Measurements from ENCODE around the gene SLC10A6. TPM values are rescaled to one million over a fixed set of nuclear protein-coding genes. Genes with fewer than 3 reads are reported as not detected.
A peak's percentile ranks its signal among the peaks of the same experiment; 100 is the strongest.

SLC10A6 gene
- total and polyA plus RNA-seq, 9 donors = 0.05 to 0.72 (median 0.27) TPM; not detected in 4

DNA sequence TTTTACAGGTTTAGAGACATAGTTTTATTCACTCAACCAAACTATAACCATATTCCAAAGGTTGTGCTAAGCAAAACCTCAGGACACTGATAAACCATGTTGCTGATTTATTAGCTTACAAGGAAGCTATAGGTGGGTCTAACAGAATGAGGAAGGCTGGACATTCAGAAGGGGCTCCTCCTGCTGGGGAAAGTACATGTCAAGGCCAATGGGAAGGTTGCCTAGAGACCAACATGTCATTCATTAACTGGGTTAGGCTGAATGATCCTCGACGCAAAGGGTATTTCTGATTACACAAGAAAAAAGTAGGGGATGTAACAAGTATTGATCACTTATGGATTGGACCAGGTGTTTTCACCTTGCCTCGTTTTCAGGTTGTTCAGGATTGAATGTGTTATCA lies 30.3 kb downstream of the SLC10A6 start:
- H3K27me3 ChIP-seq = no peaks in the 10 kb centered on the region
- no peak overlapping the region for H3K4me3 ChIP-seq
- no peaks in the 10 kb centered on the region for H3K9me3 ChIP-seq
- TF ChIP-seq POLR2A (IDR thresholded peaks at IDR 0.05) (no peak), EP300 (IDR thresholded peaks at IDR 0.05) (no peak)
- TF ChIP-seq, protein P1, sequence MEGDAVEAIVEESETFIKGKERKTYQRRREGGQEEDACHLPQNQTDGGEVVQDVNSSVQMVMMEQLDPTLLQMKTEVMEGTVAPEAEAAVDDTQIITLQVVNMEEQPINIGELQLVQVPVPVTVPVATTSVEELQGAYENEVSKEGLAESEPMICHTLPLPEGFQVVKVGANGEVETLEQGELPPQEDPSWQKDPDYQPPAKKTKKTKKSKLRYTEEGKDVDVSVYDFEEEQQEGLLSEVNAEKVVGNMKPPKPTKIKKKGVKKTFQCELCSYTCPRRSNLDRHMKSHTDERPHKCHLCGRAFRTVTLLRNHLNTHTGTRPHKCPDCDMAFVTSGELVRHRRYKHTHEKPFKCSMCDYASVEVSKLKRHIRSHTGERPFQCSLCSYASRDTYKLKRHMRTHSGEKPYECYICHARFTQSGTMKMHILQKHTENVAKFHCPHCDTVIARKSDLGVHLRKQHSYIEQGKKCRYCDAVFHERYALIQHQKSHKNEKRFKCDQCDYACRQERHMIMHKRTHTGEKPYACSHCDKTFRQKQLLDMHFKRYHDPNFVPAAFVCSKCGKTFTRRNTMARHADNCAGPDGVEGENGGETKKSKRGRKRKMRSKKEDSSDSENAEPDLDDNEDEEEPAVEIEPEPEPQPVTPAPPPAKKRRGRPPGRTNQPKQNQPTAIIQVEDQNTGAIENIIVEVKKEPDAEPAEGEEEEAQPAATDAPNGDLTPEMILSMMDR (IDR thresholded peaks at IDR 0.05) = no peak
- no peaks in the 10 kb centered on the region for H3K36me3 ChIP-seq
- no peak for DNase-seq
- intact Hi-C loops (cut with DNase I) = loop anchor here in 1 of 4 donors (5.0 kb wide), 1 partner anchor 73 kb away; the partner anchor contains the start of gene C4orf36
- 90 to 95% (median 90%) methylated on average over 3 of the region's 3 CpGs for WGBS, 3 donors
- H3K4me1 ChIP-seq (ENCODE audit: insufficient read depth) = peaks cover 1% of the 10 kb centered on the region
- H3K27ac ChIP-seq = no peak overlapping the region

DNA sequence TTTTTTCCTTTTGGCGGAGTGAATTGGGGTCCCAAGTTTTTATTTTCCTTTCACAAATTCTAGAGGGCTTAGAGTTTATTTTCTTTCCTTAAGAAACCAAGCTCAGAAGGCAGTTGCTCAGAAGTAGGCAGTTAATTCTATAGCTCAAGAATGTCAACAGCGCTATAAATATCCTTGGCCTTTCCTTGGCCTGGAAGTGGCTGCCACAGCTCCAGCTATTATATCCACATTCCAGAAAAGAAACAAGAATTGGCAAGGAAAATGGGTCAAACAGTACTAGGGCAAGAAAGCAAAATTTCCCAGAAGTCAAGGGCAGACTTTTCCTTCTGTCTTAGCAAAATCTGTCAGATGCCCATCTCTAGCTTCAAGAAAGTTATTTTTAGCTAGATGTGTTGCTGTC lies 31.0 kb downstream of the SLC10A6 start:
- WGBS, 3 donors = 74 to 85% (median 80%) methylated on average over 2 of the region's 2 CpGs
- H3K27ac ChIP-seq = no peak overlapping the region
- peaks cover 1% of the 10 kb centered on the region for H3K4me1 ChIP-seq (ENCODE audit: insufficient read depth)
- no peaks in the 10 kb centered on the region for H3K36me3 ChIP-seq
- DNase-seq = no peak
- no peak overlapping the region for H3K4me3 ChIP-seq
- H3K9me3 ChIP-seq = no peaks in the 10 kb centered on the region
- intact Hi-C loops (cut with DNase I) = loop anchor here in 1 of 4 donors (5.0 kb wide), 1 partner anchor 74 kb away; the partner anchor contains the start of gene C4orf36
- TF ChIP-seq EP300 (IDR thresholded peaks at IDR 0.05) = no peak
- no peak for TF ChIP-seq POLR2A (IDR thresholded peaks at IDR 0.05)
- TF ChIP-seq, protein P1 (IDR thresholded peaks at IDR 0.05) = no peak
- H3K27me3 ChIP-seq = no peaks in the 10 kb centered on the region

DNA sequence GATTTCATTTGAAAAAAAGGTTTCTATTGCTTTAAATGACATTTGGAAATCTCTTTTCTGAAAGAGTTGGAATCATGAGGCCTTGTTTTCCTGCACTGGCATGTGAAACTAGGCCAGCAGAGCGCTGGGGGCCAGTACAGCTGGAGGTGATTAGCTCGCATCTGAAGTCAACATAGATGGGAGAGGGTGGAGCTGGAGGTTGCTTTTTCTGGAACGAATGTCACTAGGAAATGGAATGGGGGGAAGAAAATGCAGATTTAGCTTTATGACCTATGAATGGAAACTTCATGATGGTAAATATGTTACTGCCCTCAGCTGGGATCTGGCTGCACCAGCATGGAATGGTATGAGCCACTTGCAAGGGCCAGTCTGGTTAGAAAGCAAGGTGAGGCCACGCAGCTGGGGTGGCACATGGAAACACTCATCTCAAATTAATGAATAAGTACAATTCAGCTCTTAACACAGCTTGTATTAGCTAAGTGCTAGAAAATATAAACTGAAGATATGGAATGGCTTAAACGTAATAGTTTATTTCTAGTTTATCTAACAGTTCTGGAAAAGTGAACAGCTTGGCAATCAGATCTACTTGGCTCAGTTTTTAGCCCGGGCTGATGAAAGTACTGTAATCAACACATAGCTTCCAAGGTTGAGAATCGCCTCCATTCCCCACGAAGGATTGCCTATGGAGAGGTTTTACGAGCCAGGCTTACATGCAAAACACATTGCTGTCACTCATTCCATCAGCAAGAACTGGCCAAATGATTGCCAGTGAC lies 32.5 kb downstream of the SLC10A6 start:
- TF ChIP-seq POLR2A (IDR thresholded peaks at IDR 0.05) = no peak
- no peak for TF ChIP-seq EP300 (IDR thresholded peaks at IDR 0.05)
- TF ChIP-seq, protein P1 (IDR thresholded peaks at IDR 0.05) = no peak
- H3K4me3 ChIP-seq = no peak overlapping the region
- intact Hi-C loops (cut with DNase I) = loop anchor here in 1 of 4 donors (5.0 kb wide), 1 partner anchor 76 kb away; the partner anchor contains the start of gene C4orf36
- peak overlapping the region; percentile 25 to 79 for H3K27ac ChIP-seq
- peak; percentile 49 to 66 (median 56) for DNase-seq
- no peaks in the 10 kb centered on the region for H3K27me3 ChIP-seq
- no peaks in the 10 kb centered on the region for H3K36me3 ChIP-seq
- peaks cover 1% of the 10 kb centered on the region for H3K4me1 ChIP-seq (ENCODE audit: insufficient read depth)
- whole genome bisulfite sequencing, 3 donors = 11 to 22% (median 18%) methylated on average over 9 of the region's 9 CpGs
- no peaks in the 10 kb centered on the region for H3K9me3 ChIP-seq

DNA sequence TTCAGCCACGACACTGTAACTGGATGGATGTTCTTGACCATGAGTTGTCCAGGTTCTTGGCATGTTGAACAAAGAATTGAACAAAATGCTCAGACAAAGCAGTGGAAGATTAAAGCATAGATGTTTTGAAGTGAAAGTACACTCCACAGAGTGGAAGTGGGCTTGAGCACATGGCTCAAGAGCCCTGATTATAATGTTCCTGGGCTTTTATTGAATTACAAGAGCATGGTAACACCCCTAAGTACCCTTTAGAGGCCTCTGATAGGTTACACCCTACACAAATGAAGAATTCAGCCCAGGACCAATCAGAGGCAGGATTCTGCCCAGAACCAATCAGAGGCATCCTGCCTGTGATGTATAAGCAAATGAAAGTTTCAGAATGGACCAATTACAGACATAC lies 33.5 kb downstream of the SLC10A6 start:
- DNase-seq = no peak
- H3K36me3 ChIP-seq = no peaks in the 10 kb centered on the region
- 91 to 98% (median 92%) methylated on average over 1 of the region's 1 CpG for WGBS, 3 donors
- no peaks in the 10 kb centered on the region for H3K27me3 ChIP-seq
- peaks cover 1% of the 10 kb centered on the region for H3K4me1 ChIP-seq (ENCODE audit: insufficient read depth)
- no peak overlapping the region for H3K4me3 ChIP-seq
- TF ChIP-seq POLR2A (IDR thresholded peaks at IDR 0.05) (no peak), EP300 (IDR thresholded peaks at IDR 0.05) (no peak)
- TF ChIP-seq, protein P1 (IDR thresholded peaks at IDR 0.05) = no peak
- H3K9me3 ChIP-seq = no peaks in the 10 kb centered on the region
- intact Hi-C loops (cut with DNase I) = loop anchor here in 1 of 4 donors (5.0 kb wide), 1 partner anchor 77 kb away; the partner anchor contains the start of gene C4orf36
- peak overlapping the region in 1 of 2 donors; percentile 79 for H3K27ac ChIP-seq

All from ovary (tissue), 9 donors.